ENCODE data around the gene CCDC197.

GRCh38 chr14:93970965-93971634 is 26.0 kb upstream of the CCDC197 start:
- TF ChIP-seq, protein P1, sequence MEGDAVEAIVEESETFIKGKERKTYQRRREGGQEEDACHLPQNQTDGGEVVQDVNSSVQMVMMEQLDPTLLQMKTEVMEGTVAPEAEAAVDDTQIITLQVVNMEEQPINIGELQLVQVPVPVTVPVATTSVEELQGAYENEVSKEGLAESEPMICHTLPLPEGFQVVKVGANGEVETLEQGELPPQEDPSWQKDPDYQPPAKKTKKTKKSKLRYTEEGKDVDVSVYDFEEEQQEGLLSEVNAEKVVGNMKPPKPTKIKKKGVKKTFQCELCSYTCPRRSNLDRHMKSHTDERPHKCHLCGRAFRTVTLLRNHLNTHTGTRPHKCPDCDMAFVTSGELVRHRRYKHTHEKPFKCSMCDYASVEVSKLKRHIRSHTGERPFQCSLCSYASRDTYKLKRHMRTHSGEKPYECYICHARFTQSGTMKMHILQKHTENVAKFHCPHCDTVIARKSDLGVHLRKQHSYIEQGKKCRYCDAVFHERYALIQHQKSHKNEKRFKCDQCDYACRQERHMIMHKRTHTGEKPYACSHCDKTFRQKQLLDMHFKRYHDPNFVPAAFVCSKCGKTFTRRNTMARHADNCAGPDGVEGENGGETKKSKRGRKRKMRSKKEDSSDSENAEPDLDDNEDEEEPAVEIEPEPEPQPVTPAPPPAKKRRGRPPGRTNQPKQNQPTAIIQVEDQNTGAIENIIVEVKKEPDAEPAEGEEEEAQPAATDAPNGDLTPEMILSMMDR (IDR thresholded peaks at IDR 0.05), result peak; percentile 29
- no peak for TF ChIP-seq ZFX (IDR thresholded peaks at IDR 0.05; ENCODE audit: borderline replicate concordance)

All from 22Rv1 (cell line).